GM21619 (cell line): ENCODE measurements around the gene NDUFB4.
"Not testable (repeated sequence)": the region's sequence is repeated elsewhere in the genome, so short reads cannot be mapped to it uniquely, and the experiment has no call there.

Source experiments
- ATAC-seq: cut with Tn5 transposase; IDR thresholded peaks from one replicate; pipeline ENCODE4 v1.9.1; 2021; ENCODE audit not compliant: unreplicated experiment

The NDUFB4 gene

DNA sequence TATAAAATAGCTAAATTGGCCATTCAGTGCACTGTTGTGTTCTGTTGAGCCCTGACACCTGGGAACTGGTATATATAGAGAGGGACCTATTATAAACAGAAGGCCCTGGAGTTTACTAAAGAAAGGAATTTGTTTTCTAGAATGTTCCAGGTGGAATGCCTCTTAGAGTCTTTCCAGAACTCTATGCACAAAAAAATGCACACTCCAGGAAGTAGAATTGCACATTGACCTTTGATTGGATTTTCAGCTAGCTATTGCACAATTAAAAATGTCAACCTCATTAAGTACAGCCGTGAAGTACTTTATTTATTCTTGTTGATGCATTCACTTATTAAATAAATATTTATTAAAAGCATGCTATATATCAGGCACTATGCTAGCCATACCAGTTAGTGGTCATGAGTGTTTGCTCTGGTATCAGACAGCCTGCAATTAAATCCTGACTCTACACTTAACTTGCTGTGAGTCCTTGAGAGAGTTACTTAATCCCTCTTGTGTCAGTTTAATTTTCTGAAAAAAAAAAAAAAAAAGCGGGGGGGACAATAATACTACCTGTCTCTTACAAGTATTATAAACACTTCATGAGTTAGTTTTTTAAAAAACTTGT is 40.8 kb downstream of the NDUFB4 start:
- ATAC-seq: no peak

GRCh38 chr3:120637851-120638559 is 41.9 kb downstream of the NDUFB4 start:
- ATAC-seq: no peak

GRCh38 chr3:120638820-120639219 is 42.7 kb downstream of the NDUFB4 start:
- ATAC-seq: not testable (repeated sequence)

DNA sequence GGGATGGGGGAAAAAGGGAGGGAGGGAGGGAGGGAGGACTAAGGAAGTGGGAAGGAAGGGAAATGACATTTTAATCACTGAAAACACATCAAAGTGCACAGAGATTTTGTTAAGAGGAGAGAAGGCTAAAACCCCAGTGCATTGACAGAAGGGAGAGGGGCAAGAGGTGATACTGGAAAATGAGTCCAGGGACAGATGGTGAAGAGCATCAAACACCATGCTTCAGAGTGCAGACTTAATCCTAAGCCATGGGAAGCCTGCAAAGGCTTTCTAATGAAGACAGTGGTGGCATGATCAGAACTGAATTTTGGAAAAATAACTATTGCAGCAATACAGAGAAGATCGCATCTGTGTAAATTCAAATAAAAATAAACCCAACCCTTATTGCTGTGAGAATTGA is 44.1 kb downstream of the NDUFB4 start:
- ATAC-seq: no peak

DNA sequence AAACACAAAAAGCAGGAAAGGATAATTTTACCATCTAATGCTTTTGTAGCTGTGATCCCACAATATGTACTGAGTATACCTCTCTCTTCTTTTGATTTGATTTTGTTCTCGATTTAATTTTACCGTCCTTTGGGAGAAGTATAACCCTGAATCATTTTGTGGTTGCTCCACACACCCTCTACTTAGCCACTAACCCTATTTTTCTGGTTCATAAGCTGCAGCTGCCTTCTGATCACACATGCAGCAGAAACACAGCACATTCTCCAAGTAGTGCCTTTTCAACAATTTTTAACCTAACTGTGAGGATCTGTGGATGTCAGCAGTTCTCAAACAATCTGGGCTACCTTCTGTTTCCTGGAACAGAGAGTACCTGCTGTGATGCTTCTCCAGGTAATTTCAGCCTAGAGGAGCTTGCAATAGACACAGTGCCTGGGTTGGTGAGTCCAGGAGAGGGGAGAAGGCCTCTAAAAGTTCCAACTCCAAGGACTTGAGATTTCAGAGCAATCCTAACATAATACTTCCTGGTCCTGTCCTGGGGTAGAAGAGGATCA is 45.6 kb downstream of the NDUFB4 start:
- no peak for ATAC-seq

GRCh38 chr3:120642368-120642948 is 46.3 kb downstream of the NDUFB4 start:
- ATAC-seq: no peak

DNA sequence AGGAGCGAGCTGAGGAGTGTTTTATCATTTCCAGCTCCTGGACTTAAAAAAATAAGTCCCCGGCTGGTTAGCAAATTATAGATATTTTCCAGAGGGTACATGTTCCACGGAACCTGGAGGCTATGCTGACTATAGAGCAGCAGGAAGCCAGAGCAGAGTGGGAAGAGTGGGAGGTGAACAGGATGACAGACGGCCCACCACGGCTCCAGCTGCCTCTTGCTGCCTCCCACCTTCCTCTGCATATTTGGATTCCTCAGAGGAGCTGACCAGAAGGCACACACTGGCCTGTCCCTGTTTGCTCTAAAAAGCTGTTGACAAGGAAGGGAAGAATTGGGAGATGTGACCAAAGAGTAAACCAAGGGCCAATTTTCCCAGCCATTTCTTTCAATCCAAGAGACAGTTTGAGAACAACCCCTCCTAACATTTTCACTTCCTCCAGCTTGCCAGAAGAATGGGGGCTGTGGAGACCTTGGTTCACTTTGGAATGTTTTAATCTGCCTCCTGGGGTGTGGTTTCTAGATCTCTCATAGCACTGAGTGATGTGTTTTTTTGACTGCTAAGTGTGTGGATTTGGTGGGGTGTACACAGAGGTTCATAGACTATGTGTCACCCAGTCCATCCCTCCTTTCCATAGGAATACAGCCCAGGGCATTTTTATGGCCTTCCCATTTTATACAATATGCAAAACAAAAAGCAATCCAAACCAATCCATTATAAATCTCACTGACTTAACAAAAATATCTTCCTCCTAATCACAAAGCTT is 49.1 kb downstream of the NDUFB4 start:
- no peak for ATAC-seq

DNA sequence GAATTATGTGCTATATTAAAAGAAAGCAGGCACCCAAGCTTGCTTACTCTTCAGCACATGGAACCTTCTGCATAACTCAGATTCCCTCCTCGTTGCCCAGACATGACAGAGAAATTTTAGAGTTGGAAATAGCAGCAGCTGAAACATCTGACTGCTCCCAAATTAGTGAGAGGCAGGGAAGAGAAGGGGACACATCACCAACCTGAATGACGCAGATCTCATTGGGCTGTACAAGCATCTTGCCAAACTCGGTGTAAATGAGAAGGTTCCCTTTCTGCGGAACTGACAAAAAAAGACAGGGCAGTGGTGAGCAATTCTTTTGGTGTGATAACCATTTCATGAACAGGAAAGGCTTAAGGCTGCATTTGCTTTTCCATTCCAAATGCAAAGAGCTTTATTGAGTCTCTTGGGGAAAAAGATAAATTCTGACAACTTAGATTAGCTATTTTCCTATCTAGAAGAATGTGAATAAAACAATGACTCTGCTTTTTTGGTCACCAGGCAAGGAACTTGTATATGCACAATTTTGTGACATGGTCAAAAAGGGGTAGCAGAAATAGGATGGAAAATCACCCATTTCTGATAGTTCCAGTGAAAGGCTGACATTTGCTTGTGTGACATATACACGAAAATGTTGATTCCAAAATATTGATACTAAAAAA is 50.8 kb downstream of the NDUFB4 start:
- no peak for ATAC-seq

DNA sequence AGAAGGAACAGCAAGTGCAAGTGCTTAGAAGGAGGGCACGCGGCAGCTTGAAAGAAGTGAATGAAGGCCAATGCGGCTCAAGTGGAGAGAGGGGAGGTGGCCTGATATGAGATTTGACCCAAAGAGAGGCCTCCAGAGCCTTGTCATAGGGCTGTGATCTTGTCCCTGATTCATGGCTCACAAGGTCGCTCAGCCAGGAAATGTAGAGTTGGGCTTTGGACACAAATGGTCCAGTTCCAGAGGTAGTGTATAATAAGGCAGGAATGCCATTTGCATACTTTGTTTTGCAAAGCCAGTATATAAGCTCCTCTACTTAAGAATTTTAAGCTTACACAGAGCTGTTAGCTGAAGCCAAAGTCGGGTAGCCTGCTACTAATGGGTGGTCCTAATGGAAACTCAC is 52.2 kb downstream of the NDUFB4 start:
- ATAC-seq: no peak

DNA sequence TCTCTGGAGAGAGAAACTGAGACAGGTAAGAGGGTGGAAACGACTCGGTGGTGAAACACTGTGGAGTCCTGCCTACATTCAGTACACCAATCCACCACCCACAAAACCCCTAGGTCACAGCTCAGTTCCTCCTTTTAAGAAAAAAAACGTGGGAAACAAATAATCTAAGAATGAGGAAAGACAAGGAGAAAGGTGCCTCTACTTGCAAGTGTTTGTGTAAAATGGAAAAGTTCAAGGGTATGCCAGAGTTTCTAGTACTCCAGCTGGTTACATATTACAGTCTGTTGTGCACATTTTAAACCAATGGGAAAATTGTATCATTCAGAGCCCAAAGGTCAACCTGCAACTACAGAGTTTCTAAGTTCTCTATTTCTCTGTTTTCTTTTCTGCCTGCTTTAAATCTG is 53.7 kb downstream of the NDUFB4 start:
- no peak for ATAC-seq

DNA sequence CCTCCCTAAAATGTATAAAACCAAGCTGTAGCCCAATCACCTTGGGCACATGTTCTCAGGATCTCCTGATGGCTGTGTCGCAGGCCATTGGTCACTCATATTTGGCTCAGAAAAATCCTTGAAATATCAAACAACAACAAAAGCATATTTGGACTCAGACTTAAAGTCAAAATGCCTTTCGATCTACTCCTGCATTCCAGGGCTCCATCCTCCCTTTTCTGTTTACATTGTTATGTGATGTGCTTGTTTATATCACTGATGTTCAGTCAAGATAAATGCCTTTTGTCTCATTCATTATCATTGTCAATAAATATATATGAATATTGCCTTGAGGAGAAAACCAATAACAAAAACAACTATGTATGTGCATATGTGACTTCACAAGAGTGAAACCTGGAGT is 54.2 kb downstream of the NDUFB4 start:
- ATAC-seq: no peak
